AG04449 (cell line): Measurements from ENCODE around the gene G6PD.
"Not testable (repeated sequence)": the region's sequence is repeated elsewhere in the genome, so short reads cannot be mapped to it uniquely, and the experiment has no call there.

Experiments
- CTCF ChIA-PET: fragments of 350-600 bp; formaldehyde crosslinking; extraction: SDS; loops from one replicate; lab custom pipeline; 2021; ENCODE audit warnings: antibody characterized with exemption; lab: Yijun Ruan, JAX
- POLR2A ChIA-PET: fragments of 400-600, 350-600 bp; formaldehyde crosslinking; extraction: SDS; loops from one replicate; lab custom pipeline; 2020; ENCODE audit warnings: antibody characterized with exemption, inconsistent platforms; lab: Yijun Ruan, JAX
- DNase-seq: peaks from one replicate; pipeline ENCODE4 v3.0.0-alpha.2; 2010; ENCODE audit warnings: low read depth, low spot score
- H3K4me3 ChIP-seq: 2 replicates; pipeline ENCODE4 v1.5.1; 2011; ENCODE audit warnings: low read depth, mild to moderate bottlenecking, control low read depth, low read length
- TF ChIP-seq, protein P1 (sequence below): IDR thresholded peaks from one replicate; pipeline ENCODE4 v1.5.1; 2011; ENCODE audit warnings: mild to moderate bottlenecking, moderate library complexity, low read length, control low read depth, inconsistent platforms; ENCODE audit not compliant: insufficient read depth; ENCODE audit errors: missing control alignments

Gene G6PD

DNA sequence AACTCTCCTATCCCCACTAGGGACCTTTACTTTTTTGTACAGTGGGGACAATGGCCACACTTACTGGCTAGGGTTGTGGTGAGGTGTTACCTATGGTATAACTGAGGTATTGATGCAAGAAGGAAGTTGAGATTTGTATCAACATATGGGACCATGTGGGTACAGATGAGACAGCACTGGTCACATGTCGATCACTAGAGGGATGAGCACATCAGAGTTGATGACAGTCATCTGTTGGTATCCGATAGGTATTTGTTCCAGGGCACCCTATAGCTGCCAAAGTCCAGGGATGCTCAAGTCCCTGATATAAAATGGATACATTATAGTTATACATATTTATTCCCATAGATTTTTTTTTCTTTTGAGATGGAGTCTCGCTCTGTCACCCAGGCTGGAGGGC, 43.7 kb downstream of the G6PD start:
- no peak overlapping the region for H3K4me3 ChIP-seq
- ChIA-PET CTCF (no interaction called here), POLR2A (no interaction called here)
- DNase-seq, result no peak
- TF ChIP-seq, protein P1, sequence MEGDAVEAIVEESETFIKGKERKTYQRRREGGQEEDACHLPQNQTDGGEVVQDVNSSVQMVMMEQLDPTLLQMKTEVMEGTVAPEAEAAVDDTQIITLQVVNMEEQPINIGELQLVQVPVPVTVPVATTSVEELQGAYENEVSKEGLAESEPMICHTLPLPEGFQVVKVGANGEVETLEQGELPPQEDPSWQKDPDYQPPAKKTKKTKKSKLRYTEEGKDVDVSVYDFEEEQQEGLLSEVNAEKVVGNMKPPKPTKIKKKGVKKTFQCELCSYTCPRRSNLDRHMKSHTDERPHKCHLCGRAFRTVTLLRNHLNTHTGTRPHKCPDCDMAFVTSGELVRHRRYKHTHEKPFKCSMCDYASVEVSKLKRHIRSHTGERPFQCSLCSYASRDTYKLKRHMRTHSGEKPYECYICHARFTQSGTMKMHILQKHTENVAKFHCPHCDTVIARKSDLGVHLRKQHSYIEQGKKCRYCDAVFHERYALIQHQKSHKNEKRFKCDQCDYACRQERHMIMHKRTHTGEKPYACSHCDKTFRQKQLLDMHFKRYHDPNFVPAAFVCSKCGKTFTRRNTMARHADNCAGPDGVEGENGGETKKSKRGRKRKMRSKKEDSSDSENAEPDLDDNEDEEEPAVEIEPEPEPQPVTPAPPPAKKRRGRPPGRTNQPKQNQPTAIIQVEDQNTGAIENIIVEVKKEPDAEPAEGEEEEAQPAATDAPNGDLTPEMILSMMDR, result no peak

DNA sequence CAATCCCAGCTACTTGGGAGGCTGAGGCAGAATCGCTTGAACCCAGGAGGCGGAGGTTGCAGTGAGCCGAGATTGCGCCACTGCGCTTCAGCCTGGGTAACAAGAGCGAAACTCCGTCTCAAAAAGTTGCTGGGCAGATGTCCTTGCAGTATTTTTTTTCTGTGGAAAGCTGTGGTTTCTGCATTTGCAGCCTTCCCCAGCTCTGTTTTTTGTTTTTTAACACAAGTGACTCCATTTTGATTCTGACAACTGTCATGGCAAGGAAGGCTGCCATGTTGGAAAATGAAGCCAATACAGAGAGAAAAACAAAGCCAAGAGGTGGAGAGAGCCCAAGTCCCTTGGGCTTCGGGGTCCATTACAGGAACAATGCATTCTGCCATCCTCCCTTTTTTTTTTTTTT, 44.5 kb downstream of the G6PD start:
- no peak overlapping the region for H3K4me3 ChIP-seq
- TF ChIP-seq, protein P1, result no peak
- no peak for DNase-seq
- ChIA-PET POLR2A (interaction anchor here (0.9 kb wide), 1 partner anchor 12 kb away, joined by 3 read pairs; the partner anchor contains the start of gene SLC10A3), CTCF (no interaction called here)

- DNase-seq, H3K4me3 ChIP-seq, CTCF ChIA-PET: not testable (repeated sequence)
- POLR2A ChIA-PET, result interaction anchor here (0.9 kb wide), 1 partner anchor 11 kb away, joined by 3 read pairs; the partner anchor contains the start of gene SLC10A3
Observed at GRCh38 chrX:154501423-154501822, 45.2 kb downstream of the G6PD start.

- DNase-seq, CTCF ChIA-PET, H3K4me3 ChIP-seq: not testable (repeated sequence)
- POLR2A ChIA-PET, result interaction anchor here (0.6 kb wide), 1 partner anchor 17 kb away, joined by 3 read pairs; no protein-coding TSS in a partner anchor
Observed at GRCh38 chrX:154496591-154497137, 50.0 kb downstream of the G6PD start.

DNA sequence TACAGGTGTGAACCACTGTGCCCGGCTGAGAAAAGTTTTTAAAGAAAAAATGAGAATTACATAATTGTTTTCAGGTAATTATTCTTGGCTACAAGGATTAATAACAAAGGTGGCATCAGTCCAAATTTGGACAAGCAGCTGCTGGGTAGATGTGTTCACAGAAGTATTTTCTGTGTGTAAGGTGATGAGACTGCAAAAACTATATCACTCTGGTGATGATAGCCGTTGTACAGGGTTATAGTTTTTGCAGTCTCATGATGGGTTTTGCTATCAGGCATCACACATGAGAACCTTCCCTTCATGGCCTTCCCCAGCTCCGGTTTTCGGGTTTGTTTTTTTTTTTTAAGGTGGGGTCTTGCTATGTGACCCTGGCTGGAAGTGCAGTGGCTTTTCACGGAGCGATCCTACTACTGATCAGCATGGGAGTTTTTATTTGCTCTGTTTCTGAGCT, 51.1 kb downstream of the G6PD start:
- no peak overlapping the region for H3K4me3 ChIP-seq
- TF ChIP-seq, protein P1, result no peak
- no peak for DNase-seq
- ChIA-PET CTCF (no interaction called here), POLR2A (no interaction called here)

DNA sequence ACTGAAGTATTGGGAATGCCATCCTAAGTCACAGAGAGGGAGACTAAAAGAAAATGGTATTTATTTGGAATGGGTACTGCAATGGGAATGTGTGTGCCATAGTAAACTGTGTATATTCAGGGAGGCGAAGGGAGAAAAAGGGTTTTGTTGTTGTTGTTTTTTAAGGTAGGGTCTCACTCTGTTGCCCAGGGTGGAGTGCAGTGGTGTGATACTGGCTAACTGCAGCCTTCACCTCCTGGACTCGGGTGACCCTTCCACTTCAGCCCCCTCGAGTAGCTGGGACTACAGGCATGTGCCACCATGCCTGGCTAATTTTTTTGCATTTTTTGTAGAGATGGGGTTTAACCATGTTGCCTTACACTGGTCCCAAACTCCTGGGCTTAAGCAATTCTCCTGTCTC, 51.9 kb downstream of the G6PD start:
- ChIA-PET CTCF (no interaction called here), POLR2A (no interaction called here)
- DNase-seq, result no peak
- TF ChIP-seq, protein P1, result no peak
- no peak overlapping the region for H3K4me3 ChIP-seq

DNA sequence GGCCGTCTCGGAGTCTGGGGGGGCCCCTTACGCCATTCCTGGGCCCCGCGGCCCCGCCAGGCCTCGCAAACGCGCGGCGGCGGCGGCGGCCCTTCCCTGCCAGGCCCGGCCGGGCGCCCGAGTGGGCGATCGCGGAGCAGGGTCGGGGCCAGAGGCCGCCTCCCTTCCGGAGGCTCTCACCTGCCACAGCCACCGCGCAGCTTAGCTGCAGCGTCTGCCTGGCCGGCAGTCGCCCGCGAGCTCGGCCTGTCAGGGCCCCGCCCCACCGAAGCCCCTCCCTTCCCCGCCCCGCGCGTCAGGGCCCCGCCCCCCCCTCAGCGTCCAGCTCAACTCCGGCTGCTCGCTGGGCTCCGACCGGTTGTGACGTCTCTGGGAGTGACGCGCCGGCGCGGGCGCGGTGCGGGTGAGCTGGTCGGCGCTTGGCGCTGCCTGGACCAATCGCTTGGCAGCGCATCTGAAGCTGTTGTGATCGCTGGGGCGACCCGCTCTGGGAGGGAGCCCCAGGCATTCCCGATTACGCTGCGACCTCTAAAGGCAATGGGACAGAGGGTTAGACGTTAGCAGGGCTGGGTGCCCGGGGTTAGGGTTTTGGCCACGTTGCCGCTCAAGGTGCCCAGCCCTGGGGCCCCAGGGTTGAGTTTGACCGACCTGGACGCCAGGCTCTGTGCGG, 56.1 kb downstream of the G6PD start, which contains the start of gene SLC10A3:
Gene SLC10A3, minus strand, starts transcription at position 216 of the 670 bp plus-strand sequence. CDS start 1,689 bp downstream, outside the sequence.
- CTCF ChIA-PET, result interaction anchor here (1.4 to 1.5 kb wide), 2 partner anchors 37 to 45 kb away, joined by 3 to 5 read pairs; no protein-coding TSS in a partner anchor

More for the DNA sequence above, 56.1 kb downstream of the G6PD start, which contains the start of gene SLC10A3:
- POLR2A ChIA-PET, result interaction anchor here (0.6 to 1.3 kb wide), 11 partner anchors 9 to 93 kb away, joined by 3 to 7 read pairs (median 4); partner anchors contain the start of genes FAM3A and RPL10
- DNase-seq, result no peak
- H3K4me3 ChIP-seq, result peak within 1 kb of the TSS; percentile 68
- TF ChIP-seq, protein P1, result no peak
